Bronchial epithelial cell (primary cell): ENCODE data around the gene KCNAB3. TPM values are rescaled to one million over a fixed set of nuclear protein-coding genes. Genes with fewer than 3 reads are reported as not detected.

Experiments
- DNase-seq: peaks from one replicate; pipeline ENCODE4 v3.0.0-alpha.2; 2010; ENCODE audit warnings: low read depth
- FAIRE-seq: peaks from 2 replicates; lab custom pipeline; 2011; peaks lifted over from hg19 to GRCh38; lab: Jason Lieb, UNC
- H3K27me3 ChIP-seq: 2 replicates; pipeline ENCODE4 v1.5.1; 2011; ENCODE audit warnings: low read length; ENCODE audit not compliant: control insufficient read depth, insufficient read depth
- H3K36me3 ChIP-seq: 2 replicates; pipeline ENCODE4 v1.5.1; 2011; ENCODE audit warnings: low read length; ENCODE audit not compliant: control insufficient read depth, insufficient read depth
- H3K4me3 ChIP-seq: 2 replicates; pipeline ENCODE4 v1.5.1; 2011; ENCODE audit warnings: mild to moderate bottlenecking, low read depth, low read length, control low read depth
- CTCF ChIP-seq: IDR thresholded peaks from 2 replicates; pipeline ENCODE4 v1.5.1; 2011; ENCODE audit warnings: mild to moderate bottlenecking, moderate library complexity, low read length, control low read depth, inconsistent platforms; ENCODE audit not compliant: insufficient read depth, severe bottlenecking
- total RNA-seq: library from RNA; depleted of rRNA; stranded (reverse); fragments of >200 nt; gene quantifications from 2 replicates; pipeline ENCODE4 v1.2.1, GENCODE V29; 2014

Gene KCNAB3
- total RNA-seq: 0.79 and 0.90 TPM in 2 replicates

DNA sequence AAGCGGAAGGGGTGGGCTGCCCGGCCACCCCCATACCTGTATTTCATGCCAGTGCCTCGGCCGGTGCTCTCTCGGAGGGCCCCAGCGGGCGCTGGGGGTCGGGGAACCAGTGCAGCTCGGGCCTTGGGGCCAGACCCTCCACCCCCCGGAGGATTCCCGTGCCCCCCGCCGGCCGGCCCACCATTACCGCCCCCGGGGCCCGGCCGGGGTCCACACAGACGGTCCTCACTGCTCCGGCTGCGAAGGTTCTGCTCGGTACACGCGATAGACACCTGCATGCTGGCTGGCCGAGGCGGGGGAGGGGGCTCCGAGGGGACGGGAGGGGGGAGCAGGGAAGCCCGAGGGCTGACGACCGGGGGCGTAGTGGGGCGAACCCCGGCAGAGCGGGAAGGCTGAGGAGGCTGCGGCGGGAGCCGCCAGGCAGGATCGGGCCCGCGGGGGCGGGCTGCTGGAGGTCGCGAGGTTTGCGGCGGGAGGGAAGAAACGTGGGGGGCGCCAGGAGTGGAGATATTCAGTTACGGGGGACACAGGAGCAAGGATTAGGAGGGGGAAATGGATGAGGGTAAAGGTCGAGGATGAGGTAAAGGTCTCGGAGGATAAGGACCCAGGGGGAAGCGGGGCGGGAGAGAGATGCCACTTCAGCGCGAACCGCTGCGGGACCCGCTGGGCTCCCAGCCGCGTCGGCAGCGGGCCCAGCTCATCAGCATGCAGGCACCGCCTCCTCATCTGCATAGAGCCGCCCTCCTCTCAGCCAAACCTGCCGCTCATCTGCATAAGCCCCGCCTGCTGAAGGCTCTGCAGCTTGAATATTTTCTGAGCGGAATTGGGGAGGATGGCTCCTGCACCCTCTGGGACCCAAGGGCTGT is at the start of gene KCNAB3:
KCNAB3 (minus strand) TSS at position 699 of the 866 bp plus-strand sequence; CDS start at position 278, 421 bp downstream.
- DNase-seq (peak; percentile 58), FAIRE-seq (no peak)
- Histone ChIP-seq H3K4me3 (no peak within 1 kb of the TSS), H3K27me3 (no peaks in the 10 kb centered on the region), H3K36me3 (peaks cover 1% of the 10 kb centered on the region)
- TF ChIP-seq CTCF: no peak

- FAIRE-seq: no peak
- no peaks in the 10 kb centered on the region for H3K36me3 ChIP-seq
- no peaks in the 10 kb centered on the region for H3K27me3 ChIP-seq
- H3K4me3 ChIP-seq: no peak overlapping the region
- DNase-seq: no peak
- no peak for TF ChIP-seq CTCF
Observed at GRCh38 chr17:7977805-7978204, 48.1 kb upstream of the KCNAB3 start.

GRCh38 chr17:7977039-7977438 is 47.4 kb upstream of the KCNAB3 start:
- TF ChIP-seq CTCF: no peak
- no peaks in the 10 kb centered on the region for H3K27me3 ChIP-seq
- FAIRE-seq (no peak), DNase-seq (no peak)
- H3K36me3 ChIP-seq: no peaks in the 10 kb centered on the region
- H3K4me3 ChIP-seq: no peak overlapping the region

GRCh38 chr17:7974638-7975131 is 45.0 kb upstream of the KCNAB3 start:
- FAIRE-seq (no peak), DNase-seq (no peak)
- no peak for TF ChIP-seq CTCF
- H3K27me3 ChIP-seq: no peaks in the 10 kb centered on the region
- H3K36me3 ChIP-seq: no peaks in the 10 kb centered on the region
- H3K4me3 ChIP-seq: no peak overlapping the region

DNA sequence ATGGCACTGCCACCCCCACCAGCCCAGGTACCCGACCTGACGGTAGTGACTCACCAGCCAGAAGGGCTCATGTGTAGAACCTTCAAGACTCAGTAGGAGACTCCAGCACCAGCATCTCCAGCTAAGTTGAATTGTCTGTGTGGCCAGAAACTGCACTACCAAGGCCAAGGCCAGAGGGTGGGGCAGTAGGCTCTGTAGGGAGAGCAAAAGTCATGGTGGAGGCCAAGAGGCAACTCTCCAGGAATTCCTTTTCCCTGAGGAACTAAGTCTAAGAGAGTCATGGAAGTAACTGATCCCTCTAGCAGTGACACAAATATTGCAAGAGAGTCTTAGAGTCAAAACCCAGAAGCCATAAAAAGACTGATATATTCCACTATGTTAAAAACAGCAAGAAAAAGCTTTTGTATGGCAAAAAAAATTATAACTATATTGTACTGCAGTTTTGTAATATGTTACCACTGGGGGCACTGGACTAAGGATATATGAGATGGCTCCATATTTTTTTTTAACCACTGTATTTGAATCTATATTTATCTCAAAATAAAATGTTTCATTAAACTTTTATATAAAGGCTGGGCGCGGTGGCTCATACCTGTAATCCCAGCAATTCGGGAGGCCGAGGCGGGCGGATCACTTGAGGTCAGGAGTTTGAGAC is 42.6 kb upstream of the KCNAB3 start:
- FAIRE-seq: no peak
- Histone ChIP-seq H3K27me3 (no peaks in the 10 kb centered on the region), H3K36me3 (no peaks in the 10 kb centered on the region), H3K4me3 (no peak overlapping the region)
- no peak for TF ChIP-seq CTCF
- no peak for DNase-seq
